Caco-2 (cell line): ENCODE data around the gene AMPD2. TPM values are rescaled to one million over a fixed set of nuclear protein-coding genes. Genes with fewer than 3 reads are reported as not detected.

Experiments used
- BruUV-seq: library from RNA; stranded (reverse); fragments of 400-500 nt; replicated peaks from 2 replicates; lab custom pipeline; 2021; lab: Mats Ljungman, UMichigan
- CTCF ChIA-PET: fragments of 300-600 bp; sonication (Branson Sonifier 250); formaldehyde crosslinking; loops from one replicate; lab custom pipeline; 2022; ENCODE audit warnings: antibody characterized with exemption; lab: Charles Lee
- POLR2A ChIA-PET: fragments of 300-600 bp; sonication (Branson Sonifier 250); formaldehyde crosslinking; loops from one replicate; lab custom pipeline; 2022; ENCODE audit warnings: antibody characterized with exemption; lab: Charles Lee
- DNase-seq, 2 experiments: peaks; one replicate each; pipeline versions ENCODE4 v3.0.0 to v3.0.0-alpha.2; 2020 to 2022
- H3K27me3 ChIP-seq: replicated peaks from 2 replicates; pipeline ENCODE4 v1.6.0; 2011; ENCODE audit warnings: low read length; ENCODE audit not compliant: control insufficient read depth, insufficient read depth
- H3K36me3 ChIP-seq: 2 replicates; pipeline ENCODE4 v1.5.1; 2011; ENCODE audit warnings: low read length; ENCODE audit not compliant: control insufficient read depth, insufficient read depth
- H3K4me1 ChIP-seq: fragments of 250-450 bp; sonication (Bioruptor Pico); 2 replicates; pipeline ENCODE4 v1.5.1; 2020; ENCODE audit warnings: mild to moderate bottlenecking
- H3K4me3 ChIP-seq: 2 replicates; pipeline ENCODE4 v1.5.1; 2011; ENCODE audit warnings: low read depth, mild to moderate bottlenecking, control low read depth, low read length
- H3K9me3 ChIP-seq: fragments of 250-450 bp; sonication (Bioruptor Pico); 2 replicates; pipeline ENCODE4 v1.5.1; 2020; ENCODE audit warnings: mild to moderate bottlenecking, moderate library complexity
- H3K27ac Mint-ChIP-seq: one replicate; pipeline ENCODE4 v1.8.0; 2022; ENCODE audit warnings: mixed read lengths; ENCODE audit not compliant: unreplicated experiment
- H3K27me3 Mint-ChIP-seq: one replicate; pipeline ENCODE4 v1.8.0; 2022; ENCODE audit warnings: mixed read lengths; ENCODE audit not compliant: insufficient read depth, unreplicated experiment
- H3K36me3 Mint-ChIP-seq: one replicate; pipeline ENCODE4 v1.8.0; 2022; ENCODE audit warnings: mild to moderate bottlenecking, mixed read lengths; ENCODE audit not compliant: insufficient read depth, unreplicated experiment
- H3K4me1 Mint-ChIP-seq: one replicate; pipeline ENCODE4 v1.8.0; 2022; ENCODE audit warnings: low read depth, mixed read lengths; ENCODE audit not compliant: unreplicated experiment
- H3K4me3 Mint-ChIP-seq: one replicate; pipeline ENCODE4 v1.8.0; 2022; ENCODE audit warnings: mild to moderate bottlenecking, moderate library complexity, mixed read lengths; ENCODE audit not compliant: unreplicated experiment
- H3K9me3 Mint-ChIP-seq: one replicate; pipeline ENCODE4 v1.8.0; 2022; ENCODE audit warnings: mixed read lengths; ENCODE audit not compliant: unreplicated experiment
- intact Hi-C: fragments of 100-400 bp; cut with micrococcal nuclease; formaldehyde crosslinking; loops from one replicate; pipeline ENCODE4 v1.10.0; 2022; ENCODE audit not compliant: unreplicated experiment
- total RNA-seq: library from RNA; stranded (reverse); gene quantifications from 2 replicates; pipeline ENCODE4 v1.2.3, GENCODE V29; 2022
- TF ChIP-seq, protein P1 (sequence below), 2 experiments: fragments of 200-600 bp in 1 of 2; IDR thresholded peaks; 1 replicate in 1 of 2; 2 replicates in 1 of 2; pipeline versions ENCODE4 v1.5.1 to v1.8.0; 2011 to 2022; ENCODE audit warnings: antibody characterized with exemption in 1 of 2, control low read depth in 1 of 2, inconsistent platforms in 1 of 2, low read depth in 1 of 2, low read length in 1 of 2, mild to moderate bottlenecking in 1 of 2, moderate library complexity in 1 of 2; ENCODE audit not compliant: insufficient read depth in 1 of 2, severe bottlenecking in 1 of 2, unreplicated experiment in 1 of 2

The AMPD2 gene
- total RNA-seq, 1 experiment from 2014 or later = 40.3 TPM

DNA sequence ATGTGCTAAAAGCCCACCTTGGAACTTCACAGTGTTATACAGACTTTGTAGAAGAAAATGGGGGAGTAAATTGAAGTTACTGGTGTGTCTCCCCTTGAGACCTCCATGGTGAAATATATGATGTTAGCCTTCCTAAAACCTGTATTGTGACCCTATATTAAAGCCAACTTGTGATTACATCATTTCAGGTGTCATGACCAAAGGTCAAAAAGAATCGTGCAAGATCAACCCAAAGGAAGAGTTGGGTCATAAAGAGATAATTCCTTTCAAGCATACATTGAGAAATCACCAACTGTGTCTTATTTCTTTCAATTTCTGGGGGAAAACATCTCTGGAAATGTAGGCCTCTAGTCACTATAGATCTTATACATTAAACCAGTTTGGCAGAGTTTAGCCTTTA, 34.9 kb upstream of the AMPD2 start:
- ChIA-PET POLR2A (no interaction called here), CTCF (no interaction called here)
- no peaks in the 10 kb centered on the region for H3K9me3 Mint-ChIP-seq
- H3K27me3 Mint-ChIP-seq = no peaks in the 10 kb centered on the region
- no peaks in the 10 kb centered on the region for H3K36me3 ChIP-seq
- TF ChIP-seq, protein P1, sequence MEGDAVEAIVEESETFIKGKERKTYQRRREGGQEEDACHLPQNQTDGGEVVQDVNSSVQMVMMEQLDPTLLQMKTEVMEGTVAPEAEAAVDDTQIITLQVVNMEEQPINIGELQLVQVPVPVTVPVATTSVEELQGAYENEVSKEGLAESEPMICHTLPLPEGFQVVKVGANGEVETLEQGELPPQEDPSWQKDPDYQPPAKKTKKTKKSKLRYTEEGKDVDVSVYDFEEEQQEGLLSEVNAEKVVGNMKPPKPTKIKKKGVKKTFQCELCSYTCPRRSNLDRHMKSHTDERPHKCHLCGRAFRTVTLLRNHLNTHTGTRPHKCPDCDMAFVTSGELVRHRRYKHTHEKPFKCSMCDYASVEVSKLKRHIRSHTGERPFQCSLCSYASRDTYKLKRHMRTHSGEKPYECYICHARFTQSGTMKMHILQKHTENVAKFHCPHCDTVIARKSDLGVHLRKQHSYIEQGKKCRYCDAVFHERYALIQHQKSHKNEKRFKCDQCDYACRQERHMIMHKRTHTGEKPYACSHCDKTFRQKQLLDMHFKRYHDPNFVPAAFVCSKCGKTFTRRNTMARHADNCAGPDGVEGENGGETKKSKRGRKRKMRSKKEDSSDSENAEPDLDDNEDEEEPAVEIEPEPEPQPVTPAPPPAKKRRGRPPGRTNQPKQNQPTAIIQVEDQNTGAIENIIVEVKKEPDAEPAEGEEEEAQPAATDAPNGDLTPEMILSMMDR (IDR thresholded peaks at IDR 0.05; ENCODE audit: insufficient read depth in 1 of 2, low read depth in 1 of 2, low read length in 1 of 2, severe bottlenecking in 1 of 2, unreplicated experiment in 1 of 2) = no peak
- no peak overlapping the region for H3K27ac Mint-ChIP-seq
- no peaks in the 10 kb centered on the region for H3K9me3 ChIP-seq
- no peaks in the 10 kb centered on the region; the same call in 1 of the 2 replicates for H3K4me1 ChIP-seq
- H3K27me3 ChIP-seq = no peaks in the 10 kb centered on the region
- H3K4me3 Mint-ChIP-seq = no peak overlapping the region
- H3K4me3 ChIP-seq = no peak overlapping the region
- no TSS peak for BruUV-seq
- intact Hi-C loops = no loop called here
- H3K36me3 Mint-ChIP-seq = peaks cover 42% of the 10 kb centered on the region
- DNase-seq = no peak
- peaks cover 10% of the 10 kb centered on the region for H3K4me1 Mint-ChIP-seq

DNA sequence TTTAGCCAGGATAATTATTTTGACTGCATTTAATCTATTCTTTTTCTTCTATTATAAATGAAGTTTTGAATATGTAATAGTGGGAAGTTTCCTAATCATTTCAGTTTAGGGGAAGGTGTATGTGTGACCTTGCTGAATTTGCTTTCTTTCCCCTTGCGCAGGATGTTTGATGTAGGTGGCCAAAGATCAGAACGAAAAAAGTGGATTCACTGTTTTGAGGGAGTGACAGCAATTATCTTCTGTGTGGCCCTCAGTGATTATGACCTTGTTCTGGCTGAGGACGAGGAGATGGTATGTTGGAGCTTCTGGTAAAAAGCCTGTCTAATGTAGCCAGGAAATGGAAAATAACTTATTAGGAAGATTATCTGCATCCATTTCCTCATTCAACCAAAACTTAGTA, 33.6 kb upstream of the AMPD2 start:
- H3K27ac Mint-ChIP-seq = no peak overlapping the region
- H3K4me3 ChIP-seq = no peak overlapping the region
- POLR2A ChIA-PET = no interaction called here
- H3K4me3 Mint-ChIP-seq = no peak overlapping the region
- H3K4me1 ChIP-seq = no peaks in the 10 kb centered on the region; the same call in 1 of the 2 replicates
- intact Hi-C loops = no loop called here
- no peaks in the 10 kb centered on the region for H3K9me3 ChIP-seq
- H3K36me3 ChIP-seq = no peaks in the 10 kb centered on the region
- no TSS peak for BruUV-seq
- no peaks in the 10 kb centered on the region for H3K27me3 ChIP-seq
- no peak for DNase-seq
- no peaks in the 10 kb centered on the region for H3K27me3 Mint-ChIP-seq
- H3K4me1 Mint-ChIP-seq = peaks cover 10% of the 10 kb centered on the region
- CTCF ChIA-PET = no interaction called here
- no peaks in the 10 kb centered on the region for H3K9me3 Mint-ChIP-seq
- peaks cover 38% of the 10 kb centered on the region for H3K36me3 Mint-ChIP-seq
- TF ChIP-seq, protein P1 (IDR thresholded peaks at IDR 0.05; ENCODE audit: insufficient read depth in 1 of 2, low read depth in 1 of 2, low read length in 1 of 2, severe bottlenecking in 1 of 2, unreplicated experiment in 1 of 2) = no peak

DNA sequence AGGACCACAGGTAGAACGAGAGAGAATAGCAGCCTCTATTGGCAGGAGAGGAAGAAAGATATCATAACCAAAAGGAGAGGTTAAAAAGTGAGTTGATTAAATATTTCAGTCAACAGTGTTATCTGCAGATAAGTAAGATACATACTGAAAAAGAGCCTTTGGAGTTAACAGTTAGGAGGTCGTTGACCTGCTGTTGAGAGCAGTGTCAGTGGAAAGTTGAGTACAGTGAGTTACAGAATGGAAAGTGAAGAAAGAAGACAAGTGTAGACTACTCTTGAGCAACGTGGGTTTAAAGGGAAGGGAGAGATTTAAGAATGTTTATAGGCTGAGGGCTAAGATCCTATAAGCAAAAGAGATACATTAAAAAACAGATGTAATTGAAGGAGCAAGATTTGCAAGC, 30.5 kb upstream of the AMPD2 start:
- TF ChIP-seq, protein P1 (IDR thresholded peaks at IDR 0.05; ENCODE audit: insufficient read depth in 1 of 2, low read depth in 1 of 2, low read length in 1 of 2, severe bottlenecking in 1 of 2, unreplicated experiment in 1 of 2) = no peak
- Histone ChIP-seq H3K27me3 (no peaks in the 10 kb centered on the region), H3K36me3 (no peaks in the 10 kb centered on the region), H3K4me3 (no peak overlapping the region), H3K4me1 (no peaks in the 10 kb centered on the region; the same call in 1 of the 2 replicates), H3K9me3 (no peaks in the 10 kb centered on the region)
- H3K27ac Mint-ChIP-seq = no peak overlapping the region
- H3K36me3 Mint-ChIP-seq = peaks cover 50% of the 10 kb centered on the region
- no peaks in the 10 kb centered on the region for H3K9me3 Mint-ChIP-seq
- H3K4me1 Mint-ChIP-seq = peaks cover 10% of the 10 kb centered on the region
- H3K4me3 Mint-ChIP-seq = no peak overlapping the region
- BruUV-seq = no TSS peak
- intact Hi-C loops = loop anchor here (1.0 kb wide), 1 partner anchor 43 kb away; no protein-coding TSS in a partner anchor
- peak in 1 of 2 experiments; percentile 6 for DNase-seq
- ChIA-PET CTCF (no interaction called here), POLR2A (no interaction called here)
- H3K27me3 Mint-ChIP-seq = no peaks in the 10 kb centered on the region
